Measurements from ENCODE around the gene ATRN.

- TF ChIP-seq CTCF (IDR thresholded peaks at IDR 0.05) (no peak), EP300 (IDR thresholded peaks at IDR 0.05) (no peak)
Observed at GRCh38 chr20:3686867-3687321, 216.1 kb downstream of the ATRN start.
